ENCODE results near the gene MON1A. TPM values are rescaled to one million over a fixed set of nuclear protein-coding genes. Genes with fewer than 3 reads are reported as not detected.

The MON1A gene
- total RNA-seq, 1 donor from 2014 or later: 12.4 TPM

DNA sequence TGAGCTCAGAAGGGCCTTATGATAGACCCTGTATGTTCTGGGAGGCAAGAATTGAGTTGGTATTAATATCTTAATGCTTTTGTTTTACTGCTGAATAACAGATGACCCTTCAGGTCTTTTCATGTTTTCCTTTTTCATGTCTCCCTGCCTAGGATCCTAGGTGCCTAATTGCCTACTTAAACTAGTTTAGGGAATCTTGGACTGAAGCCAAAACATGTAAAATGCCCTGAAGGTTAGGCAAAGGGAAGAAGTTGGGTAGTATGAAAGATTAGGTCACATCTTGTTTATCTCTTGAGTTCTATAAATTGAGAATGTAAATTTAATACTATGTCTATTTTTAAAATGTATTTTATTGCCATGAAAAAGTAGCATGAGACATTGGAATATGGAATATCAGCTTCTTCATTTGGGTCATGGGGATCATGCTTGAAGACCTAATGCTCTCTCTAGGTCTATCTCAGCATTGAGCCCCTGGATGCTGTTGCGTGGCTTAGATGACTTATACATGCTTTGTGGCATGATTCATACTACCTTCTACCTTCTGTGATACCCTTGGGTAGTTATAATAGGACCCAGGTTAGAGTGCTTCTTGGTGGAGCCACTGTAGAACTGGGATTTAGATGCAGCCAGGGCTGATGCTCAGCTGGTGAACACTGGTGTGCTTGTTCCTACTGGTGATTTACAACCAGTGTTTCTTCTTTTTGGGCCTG lies 36.8 kb upstream of the MON1A start:
- Histone ChIP-seq H3K4me1 (ENCODE audit: insufficient read depth, low read length) (peaks cover 4% of the 10 kb centered on the region), H3K9ac (ENCODE audit: low read length) (no peak overlapping the region), H3K79me2 (ENCODE audit: insufficient read depth, low read length) (peaks cover 78% of the 10 kb centered on the region), H3K27me3 (ENCODE audit: insufficient read depth, low read length) (no peaks in the 10 kb centered on the region), H2AFZ (ENCODE audit: low read depth, low read length) (no peak overlapping the region), H4K20me1 (ENCODE audit: insufficient read depth, low read length) (peaks cover 35% of the 10 kb centered on the region), H3K4me3 (ENCODE audit: insufficient read depth, low read depth, low read length) (no peak overlapping the region), H3K27ac (ENCODE audit: low read depth, low read length) (no peak overlapping the region), H3K9me3 (ENCODE audit: insufficient read depth, low read depth, low read length) (no peaks in the 10 kb centered on the region), H3K4me2 (ENCODE audit: low read length) (no peak overlapping the region), H3K36me3 (ENCODE audit: insufficient read depth, low read length) (peaks cover 4% of the 10 kb centered on the region)
- Mint-ChIP-seq H3K4me1 (ENCODE audit: low read depth, unreplicated experiment) (peaks cover 9% of the 10 kb centered on the region), H3K9me3 (ENCODE audit: unreplicated experiment) (no peaks in the 10 kb centered on the region), H3K36me3 (ENCODE audit: low read depth, unreplicated experiment) (peaks cover 9% of the 10 kb centered on the region), H3K27me3 (ENCODE audit: low read depth, unreplicated experiment) (no peaks in the 10 kb centered on the region), H3K27ac (ENCODE audit: unreplicated experiment) (no peak overlapping the region), H3K4me3 (ENCODE audit: unreplicated experiment) (no peak overlapping the region)
- TF ChIP-seq, protein P1, sequence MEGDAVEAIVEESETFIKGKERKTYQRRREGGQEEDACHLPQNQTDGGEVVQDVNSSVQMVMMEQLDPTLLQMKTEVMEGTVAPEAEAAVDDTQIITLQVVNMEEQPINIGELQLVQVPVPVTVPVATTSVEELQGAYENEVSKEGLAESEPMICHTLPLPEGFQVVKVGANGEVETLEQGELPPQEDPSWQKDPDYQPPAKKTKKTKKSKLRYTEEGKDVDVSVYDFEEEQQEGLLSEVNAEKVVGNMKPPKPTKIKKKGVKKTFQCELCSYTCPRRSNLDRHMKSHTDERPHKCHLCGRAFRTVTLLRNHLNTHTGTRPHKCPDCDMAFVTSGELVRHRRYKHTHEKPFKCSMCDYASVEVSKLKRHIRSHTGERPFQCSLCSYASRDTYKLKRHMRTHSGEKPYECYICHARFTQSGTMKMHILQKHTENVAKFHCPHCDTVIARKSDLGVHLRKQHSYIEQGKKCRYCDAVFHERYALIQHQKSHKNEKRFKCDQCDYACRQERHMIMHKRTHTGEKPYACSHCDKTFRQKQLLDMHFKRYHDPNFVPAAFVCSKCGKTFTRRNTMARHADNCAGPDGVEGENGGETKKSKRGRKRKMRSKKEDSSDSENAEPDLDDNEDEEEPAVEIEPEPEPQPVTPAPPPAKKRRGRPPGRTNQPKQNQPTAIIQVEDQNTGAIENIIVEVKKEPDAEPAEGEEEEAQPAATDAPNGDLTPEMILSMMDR (IDR thresholded peaks at IDR 0.05; ENCODE audit: insufficient read depth, low read depth, low read length): no peak
- no peak for TF ChIP-seq EZH2 (IDR thresholded peaks at IDR 0.05; ENCODE audit: insufficient read depth, low read length)
- no peak for FAIRE-seq
- DNase-seq (ENCODE audit: low read depth): no peak

DNA sequence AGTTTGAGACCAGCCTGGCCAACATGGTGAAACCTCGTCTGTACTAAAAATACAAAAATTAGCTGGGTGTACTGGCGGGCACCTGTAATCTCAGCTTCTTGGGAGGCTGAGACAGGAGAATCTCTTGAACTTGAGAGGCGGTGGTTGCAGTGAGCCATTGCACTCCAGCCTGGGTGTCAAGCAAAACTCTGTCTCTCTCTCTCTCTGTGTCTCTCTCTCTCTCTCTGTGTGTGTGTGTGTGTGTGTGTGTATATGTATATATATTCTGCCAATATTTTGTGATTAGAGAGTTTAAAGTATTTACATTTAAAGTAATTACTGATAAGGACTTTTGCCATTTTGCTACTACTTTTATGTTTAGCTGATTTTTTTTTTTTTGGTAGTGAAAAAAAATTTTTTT lies 26.0 kb upstream of the MON1A start:
- no peaks in the 10 kb centered on the region for H3K27me3 Mint-ChIP-seq (ENCODE audit: low read depth, unreplicated experiment)
- Histone ChIP-seq H3K4me3 (ENCODE audit: insufficient read depth, low read depth, low read length) (no peak overlapping the region), H3K4me2 (ENCODE audit: low read length) (no peak overlapping the region), H3K9ac (ENCODE audit: low read length) (no peak overlapping the region), H3K79me2 (ENCODE audit: insufficient read depth, low read length) (peaks cover 90% of the 10 kb centered on the region), H2AFZ (ENCODE audit: low read depth, low read length) (no peak overlapping the region), H3K27ac (ENCODE audit: low read depth, low read length) (no peak overlapping the region), H3K9me3 (ENCODE audit: insufficient read depth, low read depth, low read length) (no peaks in the 10 kb centered on the region), H3K4me1 (ENCODE audit: insufficient read depth, low read length) (peaks cover 4% of the 10 kb centered on the region), H3K27me3 (ENCODE audit: insufficient read depth, low read length) (no peaks in the 10 kb centered on the region), H3K36me3 (ENCODE audit: insufficient read depth, low read length) (no peaks in the 10 kb centered on the region), H4K20me1 (ENCODE audit: insufficient read depth, low read length) (peaks cover 71% of the 10 kb centered on the region)
- no peaks in the 10 kb centered on the region for H3K9me3 Mint-ChIP-seq (ENCODE audit: unreplicated experiment)
- no peaks in the 10 kb centered on the region for H3K36me3 Mint-ChIP-seq (ENCODE audit: low read depth, unreplicated experiment)
- no peak overlapping the region for H3K27ac Mint-ChIP-seq (ENCODE audit: unreplicated experiment)
- H3K4me3 Mint-ChIP-seq (ENCODE audit: unreplicated experiment): no peak overlapping the region
- TF ChIP-seq, protein P1 (IDR thresholded peaks at IDR 0.05; ENCODE audit: insufficient read depth, low read depth, low read length): no peak
- TF ChIP-seq EZH2 (IDR thresholded peaks at IDR 0.05; ENCODE audit: insufficient read depth, low read length): no peak
- peaks cover 14% of the 10 kb centered on the region for H3K4me1 Mint-ChIP-seq (ENCODE audit: low read depth, unreplicated experiment)
- DNase-seq (ENCODE audit: low read depth): no peak
- no peak for FAIRE-seq

DNA sequence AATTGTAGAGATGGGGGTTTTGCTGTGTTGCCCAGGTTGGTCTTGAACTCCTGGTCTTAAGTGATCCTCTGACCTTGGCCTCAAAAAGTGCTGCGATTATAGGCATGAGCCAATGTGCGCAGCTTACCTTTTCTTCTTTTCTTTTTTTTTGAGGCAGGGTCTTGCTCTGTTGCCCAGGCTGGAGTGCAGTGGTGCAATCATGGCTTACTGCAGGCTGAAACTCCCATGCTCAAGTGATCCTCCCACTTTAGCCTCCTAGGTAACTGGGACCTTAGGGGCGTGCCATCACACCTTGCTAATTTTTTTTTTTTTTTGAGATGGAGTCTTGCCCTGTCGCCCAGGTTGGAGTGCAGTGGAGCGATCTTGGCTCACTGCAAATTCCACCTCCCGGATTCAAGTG lies 23.3 kb upstream of the MON1A start:
- H4K20me1 ChIP-seq (ENCODE audit: insufficient read depth, low read length): peaks cover 79% of the 10 kb centered on the region

More for the DNA sequence above, 23.3 kb upstream of the MON1A start:
- no peak for FAIRE-seq
- H3K4me1 Mint-ChIP-seq (ENCODE audit: low read depth, unreplicated experiment): peaks cover 17% of the 10 kb centered on the region
- Histone ChIP-seq H2AFZ (ENCODE audit: low read depth, low read length) (no peak overlapping the region), H3K4me3 (ENCODE audit: insufficient read depth, low read depth, low read length) (no peak overlapping the region), H3K27ac (ENCODE audit: low read depth, low read length) (no peak overlapping the region), H3K9ac (ENCODE audit: low read length) (no peak overlapping the region), H3K9me3 (ENCODE audit: insufficient read depth, low read depth, low read length) (no peaks in the 10 kb centered on the region), H3K4me1 (ENCODE audit: insufficient read depth, low read length) (peaks cover 10% of the 10 kb centered on the region), H3K27me3 (ENCODE audit: insufficient read depth, low read length) (no peaks in the 10 kb centered on the region), H3K36me3 (ENCODE audit: insufficient read depth, low read length) (no peaks in the 10 kb centered on the region), H3K4me2 (ENCODE audit: low read length) (no peak overlapping the region), H3K79me2 (ENCODE audit: insufficient read depth, low read length) (peaks cover 96% of the 10 kb centered on the region)
- no peak for TF ChIP-seq EZH2 (IDR thresholded peaks at IDR 0.05; ENCODE audit: insufficient read depth, low read length)
- TF ChIP-seq, protein P1 (IDR thresholded peaks at IDR 0.05; ENCODE audit: insufficient read depth, low read depth, low read length): no peak
- DNase-seq (ENCODE audit: low read depth): no peak
- H3K27ac Mint-ChIP-seq (ENCODE audit: unreplicated experiment): no peak overlapping the region
- no peaks in the 10 kb centered on the region for H3K36me3 Mint-ChIP-seq (ENCODE audit: low read depth, unreplicated experiment)
- H3K9me3 Mint-ChIP-seq (ENCODE audit: unreplicated experiment): no peaks in the 10 kb centered on the region
- no peaks in the 10 kb centered on the region for H3K27me3 Mint-ChIP-seq (ENCODE audit: low read depth, unreplicated experiment)
- H3K4me3 Mint-ChIP-seq (ENCODE audit: unreplicated experiment): no peak overlapping the region
